ENCODE results near the gene WNT5A.
"Not testable (repeated sequence)": the region's sequence is repeated elsewhere in the genome, so short reads cannot be mapped to it uniquely, and the experiment has no call there.

The WNT5A gene

DNA sequence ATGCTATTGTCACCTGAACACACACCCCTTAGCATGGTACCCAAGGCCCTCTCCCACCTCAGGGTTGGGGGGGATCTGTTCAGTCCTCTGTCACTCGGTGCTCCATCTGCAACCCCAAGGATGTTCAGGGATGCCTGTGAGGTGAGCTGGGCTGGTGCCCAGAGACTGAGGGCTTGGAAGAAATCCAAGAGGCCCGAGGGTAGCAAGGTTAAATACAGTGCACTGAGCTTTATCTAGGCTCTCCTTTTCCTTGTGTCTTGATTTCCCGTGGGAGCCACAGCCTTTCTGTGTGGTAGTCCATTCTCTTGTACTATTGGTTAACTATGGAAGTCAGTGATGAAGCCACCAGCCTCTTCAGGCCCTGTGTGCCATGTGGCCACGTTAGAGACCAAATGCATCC is 18.7 kb upstream of the WNT5A start:
- TF ChIP-seq CTCF (IDR thresholded peaks at IDR 0.05) = no peak
- no peak for TF ChIP-seq ZFX (IDR thresholded peaks at IDR 0.05; ENCODE audit: borderline replicate concordance)
- no peak overlapping the region for H3K27ac ChIP-seq

DNA sequence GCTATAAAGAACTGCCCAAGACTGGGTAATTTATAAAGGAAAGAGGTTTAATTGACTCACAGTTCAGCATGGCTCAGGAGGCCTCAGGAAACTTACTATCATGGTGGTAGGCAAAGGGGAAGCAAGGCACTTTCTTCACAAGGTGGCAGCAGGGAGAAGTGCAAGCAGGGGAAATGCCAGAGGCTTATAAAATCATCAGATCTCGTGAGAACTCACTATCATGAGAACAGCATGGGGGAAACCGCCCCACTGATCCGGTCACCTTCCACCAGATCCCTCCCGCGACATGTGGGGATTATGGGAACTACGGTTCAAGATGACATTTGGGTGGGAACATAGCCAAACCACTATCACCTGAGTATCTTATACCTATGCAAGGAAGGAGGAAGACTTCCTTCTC is 18.0 kb upstream of the WNT5A start:
- H3K27ac ChIP-seq = not testable (repeated sequence)
- TF ChIP-seq CTCF (IDR thresholded peaks at IDR 0.05) = peak; percentile 27

DNA sequence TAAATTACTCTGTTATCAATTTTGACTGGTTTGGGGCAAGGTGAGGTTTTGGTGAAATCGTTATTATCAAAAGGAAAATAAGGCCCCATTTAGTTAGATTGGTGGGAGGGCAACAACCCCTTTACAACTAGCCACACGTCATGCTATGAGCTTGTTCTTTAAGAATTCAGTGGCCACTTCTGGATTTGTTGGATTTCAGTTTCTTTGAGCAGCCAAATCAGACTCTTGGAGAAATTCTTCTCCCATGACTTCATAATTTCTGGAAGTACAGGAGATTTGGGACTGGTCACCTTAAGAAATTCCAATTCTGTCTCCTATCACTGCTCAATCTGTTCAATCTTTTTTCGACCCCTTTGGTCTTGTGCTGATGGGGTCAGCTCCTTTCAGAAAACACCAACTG is 14.8 kb upstream of the WNT5A start:
- no peak overlapping the region for H3K27ac ChIP-seq
- no peak for TF ChIP-seq ZFX (IDR thresholded peaks at IDR 0.05; ENCODE audit: borderline replicate concordance)
- no peak for TF ChIP-seq CTCF (IDR thresholded peaks at IDR 0.05)

DNA sequence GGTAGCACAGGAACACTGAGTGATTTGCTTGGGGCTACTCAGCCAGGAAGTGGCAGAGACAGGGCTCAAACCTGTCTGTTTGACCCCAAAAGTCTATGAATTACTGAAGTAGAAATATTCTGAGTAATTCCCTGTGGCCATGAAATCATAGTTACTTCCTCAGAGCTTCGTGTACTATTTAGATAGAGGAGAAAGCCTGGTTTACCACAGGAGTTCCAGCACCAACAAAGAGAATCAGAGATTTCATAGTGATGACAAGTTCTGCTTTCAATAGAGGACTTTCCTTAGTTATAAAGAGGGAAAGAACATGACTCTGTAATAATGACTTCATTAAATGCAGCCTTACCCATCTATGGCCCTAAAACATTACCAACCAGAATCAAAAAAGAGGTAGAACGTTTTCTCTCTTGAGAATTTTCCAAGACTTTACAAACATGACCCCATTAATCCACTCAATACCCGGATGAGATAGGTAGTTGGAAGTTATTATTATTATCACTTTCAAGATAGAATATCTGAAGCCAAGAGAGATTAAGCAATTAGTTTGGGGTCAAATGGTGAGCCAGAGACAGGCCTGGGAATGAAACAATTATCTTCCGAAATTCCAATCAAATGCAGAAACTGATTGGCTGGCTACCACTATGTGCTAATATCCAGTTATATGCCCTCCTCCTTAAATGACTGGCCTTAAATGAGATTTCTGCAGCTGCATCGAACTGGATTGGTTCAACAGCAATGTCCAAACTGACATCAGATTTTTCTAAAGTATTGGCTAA is 13.6 kb upstream of the WNT5A start:
- no peak for TF ChIP-seq ZFX (IDR thresholded peaks at IDR 0.05; ENCODE audit: borderline replicate concordance)
- no peak for TF ChIP-seq CTCF (IDR thresholded peaks at IDR 0.05)
- no peak overlapping the region for H3K27ac ChIP-seq

DNA sequence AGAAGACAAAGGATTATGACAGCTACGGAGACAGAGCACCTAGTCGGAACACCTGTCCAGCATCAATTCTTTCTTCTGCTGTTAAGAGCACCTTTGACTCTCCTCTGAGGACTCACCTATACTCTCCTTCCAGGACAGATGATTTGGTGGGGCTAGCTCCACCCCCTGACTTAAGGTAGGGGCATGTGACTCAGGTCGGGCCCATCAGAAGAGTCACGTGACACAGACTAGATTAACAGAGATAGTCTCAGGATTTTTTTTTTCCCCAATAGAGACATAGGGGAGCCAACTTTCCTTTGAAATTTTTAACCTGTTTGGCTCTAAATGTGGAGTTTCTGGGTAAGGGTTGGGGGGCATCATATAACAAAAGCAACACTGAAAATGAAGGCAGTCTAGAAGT is 11.4 kb upstream of the WNT5A start:
- TF ChIP-seq ZFX (IDR thresholded peaks at IDR 0.05; ENCODE audit: borderline replicate concordance) (no peak), CTCF (IDR thresholded peaks at IDR 0.05) (no peak)

GRCh38 chr3:55497250-55497649 is 10.1 kb upstream of the WNT5A start:
- no peak for TF ChIP-seq ZFX (IDR thresholded peaks at IDR 0.05; ENCODE audit: borderline replicate concordance)
- no peak for TF ChIP-seq CTCF (IDR thresholded peaks at IDR 0.05)
- no peak overlapping the region for H3K27ac ChIP-seq

More for the DNA sequence above, 11.4 kb upstream of the WNT5A start:
- no peak overlapping the region for H3K27ac ChIP-seq

- TF ChIP-seq ZFX (IDR thresholded peaks at IDR 0.05; ENCODE audit: borderline replicate concordance) (no peak), CTCF (IDR thresholded peaks at IDR 0.05) (no peak)
- no peak overlapping the region for H3K27ac ChIP-seq
Observed at GRCh38 chr3:55494976-55495375, 7.9 kb upstream of the WNT5A start.

All from 22Rv1 (cell line).